GM21529 (cell line): Measurements from ENCODE around the gene C17orf107.

ENCODE experiments used
- ATAC-seq: cut with Tn5 transposase; IDR thresholded peaks from one replicate; pipeline ENCODE4 v1.9.1; 2021; ENCODE audit not compliant: unreplicated experiment

Gene C17orf107

GRCh38 chr17:4948166-4948930 is 49.0 kb downstream of the C17orf107 start, which contains the start of gene PFN1:
PFN1 (minus strand) TSS chr17:4948530; CDS start chr17:4948394, 136 bp downstream.
- ATAC-seq, result peak; percentile 28

GRCh38 chr17:4948931-4949320 is 49.6 kb downstream of the C17orf107 start:
- ATAC-seq, result peak; percentile 30

- ATAC-seq, result no peak
These were observed 50.2 kb downstream of the C17orf107 start for GRCh38 chr17:4949321-4950074.

- no peak for ATAC-seq
These were observed 50.9 kb downstream of the C17orf107 start for GRCh38 chr17:4950075-4950745.

GRCh38 chr17:4950746-4951204 is 51.4 kb downstream of the C17orf107 start, which contains the start of gene ENO3:
ENO3 (plus strand) TSS chr17:4951119; CDS start chr17:4951830, 711 bp downstream.
- no peak for ATAC-seq

GRCh38 chr17:4951486-4951885 is 52.1 kb downstream of the C17orf107 start:
- ATAC-seq, result no peak
